Measurements from ENCODE around the gene KATNB1.

Gene KATNB1

DNA sequence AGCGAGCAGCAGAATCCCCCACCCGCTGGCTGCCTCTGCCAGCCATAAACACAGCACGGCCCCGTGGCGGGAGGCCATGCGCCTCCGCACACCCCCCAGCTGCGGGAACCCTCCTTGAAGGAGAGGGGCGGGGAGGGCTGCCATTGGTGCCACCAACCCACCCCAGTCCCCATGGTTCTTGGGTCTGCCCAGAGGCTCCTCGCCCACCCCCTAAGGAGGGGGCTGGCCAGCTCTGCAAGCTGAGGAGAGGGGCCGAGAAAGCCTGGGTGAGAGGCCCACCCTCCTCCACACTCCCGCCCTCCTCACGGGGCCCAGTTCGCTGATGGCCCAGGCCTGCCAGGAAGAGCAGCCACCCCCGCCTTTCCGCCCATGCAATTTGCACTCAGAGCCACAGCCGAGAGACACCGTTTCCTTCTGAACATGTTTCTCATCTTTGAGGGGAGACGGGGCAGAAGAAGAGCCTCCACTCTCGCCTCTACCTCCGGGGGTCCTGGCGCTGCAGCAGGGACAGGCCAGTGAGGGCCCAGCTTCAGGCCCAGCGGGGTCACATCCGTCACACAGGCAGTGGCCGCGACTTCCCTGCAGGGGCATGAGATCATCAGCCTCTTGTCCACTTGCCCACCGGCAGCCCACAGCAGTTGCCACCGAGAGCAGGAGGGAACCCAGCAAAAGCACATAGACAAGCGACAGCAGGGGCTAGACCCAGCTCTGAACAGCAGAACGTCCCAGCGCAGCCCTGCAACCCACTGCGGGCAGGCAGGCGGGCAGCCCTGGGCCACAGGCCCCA lies 23.0 kb downstream of the KATNB1 start:
- no peak for DNase-seq

DNA sequence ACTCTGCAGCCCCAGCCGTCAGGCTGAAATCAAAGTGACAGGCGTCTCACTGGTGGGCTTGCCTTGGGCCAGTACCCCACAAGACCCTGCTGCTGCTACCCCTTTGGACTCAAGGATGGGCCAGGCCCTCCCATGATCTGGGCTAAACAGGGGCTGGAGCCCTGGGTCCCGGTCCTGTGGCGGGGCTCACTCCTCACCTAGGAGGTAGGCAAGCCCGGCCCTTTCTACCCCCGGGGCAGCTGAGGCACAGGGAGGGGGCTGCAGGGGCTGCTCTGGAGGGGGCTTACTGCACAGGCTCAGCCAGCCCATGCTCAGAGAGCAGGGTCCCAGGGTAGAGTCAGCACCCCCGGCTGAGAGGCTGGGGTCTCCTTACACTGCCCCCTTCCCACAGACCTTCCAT lies 23.6 kb downstream of the KATNB1 start:
- no peak for DNase-seq

DNA sequence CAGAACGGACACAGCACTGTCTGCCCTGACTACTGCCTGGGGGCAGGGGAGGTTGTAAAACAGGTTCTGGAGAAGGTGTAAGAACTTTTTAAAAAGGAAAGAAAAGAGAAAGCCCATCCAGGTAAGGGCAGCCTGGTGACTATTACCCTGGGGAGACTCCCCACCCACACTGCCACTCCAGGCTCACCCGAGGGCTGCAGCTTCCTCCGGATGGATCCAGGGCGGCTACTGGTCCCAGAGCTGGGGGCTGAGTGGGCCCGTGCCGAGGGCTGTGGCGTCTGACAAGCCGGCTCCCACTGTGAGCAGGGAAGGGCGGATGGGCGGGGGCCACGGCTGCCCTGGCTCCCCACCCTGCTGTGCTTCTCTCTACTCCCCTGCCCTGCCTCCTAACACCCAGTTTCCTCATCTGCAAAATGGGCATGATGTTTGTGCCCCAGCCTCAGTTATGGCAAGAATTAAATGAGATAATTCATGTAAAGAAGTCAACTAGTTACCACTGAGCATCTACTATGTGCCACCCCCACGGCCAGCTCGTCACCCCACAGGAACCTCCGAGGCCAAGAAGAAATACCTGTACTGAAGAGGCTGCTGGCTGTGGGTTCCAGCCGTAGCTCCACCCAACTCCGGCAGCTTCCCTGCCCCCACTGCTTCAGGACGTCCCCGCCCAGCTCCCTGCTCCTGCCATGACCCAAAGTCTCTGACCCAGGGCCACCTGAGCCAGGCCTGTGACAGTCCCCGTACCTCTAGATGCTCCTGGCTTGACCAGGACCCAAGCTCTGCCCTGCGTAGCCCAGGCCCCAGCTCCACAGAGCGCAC lies 24.2 kb downstream of the KATNB1 start:
- no peak for DNase-seq

DNA sequence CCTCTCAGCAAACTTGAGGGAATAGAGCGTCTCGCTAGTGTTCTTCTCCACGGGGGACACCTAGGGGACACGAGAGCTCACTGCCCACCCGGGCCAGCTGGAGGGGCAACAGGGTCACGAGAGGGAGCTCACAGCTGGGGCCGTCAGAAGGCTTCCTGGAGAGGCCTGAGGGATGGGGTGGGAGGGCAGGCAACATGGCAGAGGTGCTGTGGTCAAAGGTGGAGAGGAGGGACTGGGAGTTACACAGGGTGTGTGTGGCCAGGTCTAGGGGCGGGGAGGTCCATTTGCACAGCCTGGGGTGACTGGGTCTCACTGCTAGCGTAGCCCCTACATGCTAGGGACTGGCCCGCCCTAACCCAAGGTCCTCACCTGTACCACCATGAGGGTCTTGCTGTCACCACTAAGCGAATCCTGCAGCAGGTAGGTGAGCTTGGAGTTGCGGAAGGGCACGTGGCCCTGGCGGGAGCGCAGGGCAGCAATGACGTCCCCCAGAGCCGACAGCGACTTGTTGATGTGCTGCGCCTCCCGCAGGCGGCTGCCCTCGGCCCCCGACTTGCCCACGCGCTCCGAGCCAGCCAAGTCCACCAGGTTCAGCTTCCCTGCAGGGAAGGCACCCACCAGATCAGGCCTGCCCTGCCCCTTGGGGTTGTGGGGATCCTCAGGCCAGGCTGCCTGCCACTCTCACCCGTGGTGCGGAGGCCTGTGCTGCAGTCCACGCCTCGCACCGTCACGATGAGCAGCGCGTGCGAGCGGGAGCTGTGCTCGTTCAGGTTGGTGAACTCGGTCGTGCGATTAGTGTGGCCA lies 25.0 kb downstream of the KATNB1 start:
- no peak for DNase-seq

DNA sequence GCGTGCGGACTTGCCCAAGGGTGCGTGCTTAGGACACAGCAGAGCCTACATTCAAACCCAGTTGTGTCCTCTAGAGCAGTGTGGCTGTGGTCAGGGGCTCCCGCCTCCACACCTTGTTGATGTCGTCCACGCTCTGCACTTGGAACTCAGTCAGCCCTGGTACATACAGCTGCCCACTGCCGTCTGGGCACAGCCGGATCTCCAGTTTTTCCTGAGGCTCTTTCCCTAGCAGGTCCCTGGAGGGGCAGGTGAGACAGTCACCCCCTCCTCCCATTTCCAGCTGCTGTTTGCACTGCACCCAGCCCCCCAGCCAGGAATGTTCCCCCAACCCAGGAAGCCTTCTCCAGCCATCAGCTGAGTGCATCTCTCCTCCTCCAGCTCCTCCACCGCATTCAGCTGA lies 25.7 kb downstream of the KATNB1 start:
- no peak for DNase-seq

GRCh38 chr16:57761957-57762356 lies 26.4 kb downstream of the KATNB1 start:
- DNase-seq, result no peak

GRCh38 chr16:57762365-57763040 lies 26.9 kb downstream of the KATNB1 start:
- DNase-seq, result no peak

GRCh38 chr16:57763285-57764005 lies 27.9 kb downstream of the KATNB1 start:
- DNase-seq, result no peak

GRCh38 chr16:57764006-57764340 lies 28.4 kb downstream of the KATNB1 start:
- no peak for DNase-seq

GRCh38 chr16:57764341-57765159 lies 29.0 kb downstream of the KATNB1 start:
- DNase-seq, result no peak

DNA sequence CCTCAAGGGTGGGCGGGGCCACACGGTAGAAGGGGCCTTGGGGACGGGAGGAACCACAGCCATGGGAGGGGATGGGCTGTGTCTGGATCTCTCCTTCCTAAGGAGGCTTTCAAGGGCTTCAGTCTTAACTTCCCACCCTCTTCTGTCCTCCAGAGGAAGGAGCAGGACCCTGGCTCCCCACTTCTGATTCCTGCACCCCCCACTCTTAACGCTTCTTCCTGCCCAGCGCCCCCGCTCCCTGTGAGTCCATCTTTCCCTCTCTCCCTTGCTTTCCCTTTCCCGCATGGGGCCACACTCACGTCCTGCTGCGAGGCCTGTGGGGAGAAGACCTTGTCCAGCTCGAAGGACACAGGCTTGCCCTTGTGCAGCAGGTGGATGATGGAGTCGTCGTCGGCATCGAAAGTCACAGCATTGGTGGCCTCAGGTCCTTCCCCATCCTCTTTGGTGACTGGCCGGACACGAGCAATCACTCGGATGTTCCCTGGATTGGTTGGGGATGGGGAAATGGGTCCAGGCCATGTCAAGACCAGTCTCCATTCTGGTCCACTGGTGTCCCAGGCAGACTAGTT lies 29.7 kb downstream of the KATNB1 start:
- no peak for DNase-seq

DNA sequence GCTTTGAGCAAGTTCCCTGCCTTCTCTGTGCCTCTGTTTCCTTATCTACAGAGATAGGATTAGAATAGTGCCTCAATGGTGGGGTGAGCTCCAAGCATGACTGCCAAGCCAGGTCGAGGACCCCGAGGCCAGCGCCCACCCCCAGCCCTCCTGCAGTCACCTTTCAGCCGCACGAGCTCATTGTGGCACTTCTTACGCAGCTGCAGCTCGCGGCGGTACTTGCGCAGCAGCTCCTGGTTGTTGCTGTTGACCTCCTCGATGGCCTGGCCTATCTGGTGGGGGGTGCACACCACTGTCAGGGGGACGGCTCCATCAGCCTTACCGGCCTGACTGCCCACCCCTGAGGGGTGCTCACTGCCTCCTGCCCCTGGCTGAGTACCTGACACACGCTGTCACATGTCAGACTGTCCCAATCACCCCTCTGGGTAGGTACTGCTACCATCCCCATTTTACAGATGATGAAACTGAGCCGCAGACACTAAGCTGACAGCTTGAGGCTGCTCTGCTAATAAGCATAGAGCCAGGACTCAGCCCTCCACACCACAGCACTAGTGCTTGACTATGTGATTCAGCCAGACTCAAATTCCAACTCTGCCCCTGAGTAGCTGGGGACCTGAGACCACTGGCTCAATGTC lies 31.3 kb downstream of the KATNB1 start:
- DNase-seq, result no peak

DNA sequence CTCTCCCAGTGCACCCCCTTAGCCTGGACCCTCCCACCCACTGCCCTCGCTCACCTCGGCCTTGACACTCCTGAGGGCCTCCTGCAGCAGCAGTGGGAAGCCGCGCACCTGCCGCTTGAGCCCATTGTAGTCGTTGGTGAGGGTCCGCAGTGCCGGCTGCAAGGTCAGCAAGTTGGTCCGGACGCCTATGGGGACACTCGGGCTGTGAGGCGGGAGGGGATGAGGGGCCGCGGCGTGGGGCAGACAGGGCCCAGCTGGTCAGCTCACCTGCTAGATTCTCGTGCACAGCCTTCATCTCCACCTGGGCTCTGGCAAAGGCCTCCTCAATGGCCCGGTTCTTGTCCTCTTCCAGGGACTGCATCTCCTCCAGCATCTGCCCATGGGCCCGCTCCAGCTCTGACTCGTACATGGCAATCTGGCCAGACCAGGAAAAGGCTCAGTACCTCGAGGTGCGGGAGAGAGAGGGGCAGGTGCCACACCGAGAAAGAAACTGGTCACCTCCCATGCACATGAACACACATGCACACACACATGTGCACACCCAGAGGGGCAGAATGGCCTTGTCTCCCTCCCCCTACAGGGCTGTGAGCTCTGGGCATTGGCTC lies 34.1 kb downstream of the KATNB1 start:
- no peak for DNase-seq

- no peak for DNase-seq
Observed at GRCh38 chr16:57770361-57770760, 34.8 kb downstream of the KATNB1 start.

DNA sequence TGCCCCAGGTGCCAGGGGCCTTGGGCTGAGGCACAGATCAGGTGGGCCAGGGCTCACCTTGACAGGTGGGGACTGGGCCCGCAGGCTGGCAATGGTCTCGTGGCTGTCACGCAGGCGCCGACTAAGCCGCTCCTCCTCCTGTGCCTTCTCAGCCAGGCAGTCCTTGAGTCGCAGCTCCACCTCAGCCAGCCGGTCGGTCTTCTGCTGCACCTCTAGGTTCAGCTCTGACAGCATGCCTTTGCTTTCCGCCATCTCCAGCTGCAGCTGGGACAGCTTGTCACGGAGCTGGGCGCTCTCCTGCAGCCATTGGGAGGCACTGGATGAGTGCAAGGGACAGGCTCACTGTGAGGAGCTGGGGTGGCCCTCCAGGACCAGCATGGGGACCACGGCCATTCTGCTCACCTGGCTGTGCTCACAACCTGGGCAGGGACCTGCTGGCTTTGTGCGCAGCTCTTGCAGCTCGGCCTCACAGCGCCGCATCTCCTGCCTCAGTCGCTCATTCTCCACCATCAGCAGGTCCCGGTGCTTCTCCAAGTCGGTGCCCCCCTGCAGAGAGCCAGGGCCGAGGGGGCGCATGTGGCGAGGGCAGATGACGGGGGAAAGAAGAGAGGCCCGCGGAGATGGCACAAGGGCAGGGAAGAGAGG lies 35.7 kb downstream of the KATNB1 start:
- no peak for DNase-seq

GRCh38 chr16:57773019-57773418 lies 37.4 kb downstream of the KATNB1 start:
- no peak for DNase-seq

DNA sequence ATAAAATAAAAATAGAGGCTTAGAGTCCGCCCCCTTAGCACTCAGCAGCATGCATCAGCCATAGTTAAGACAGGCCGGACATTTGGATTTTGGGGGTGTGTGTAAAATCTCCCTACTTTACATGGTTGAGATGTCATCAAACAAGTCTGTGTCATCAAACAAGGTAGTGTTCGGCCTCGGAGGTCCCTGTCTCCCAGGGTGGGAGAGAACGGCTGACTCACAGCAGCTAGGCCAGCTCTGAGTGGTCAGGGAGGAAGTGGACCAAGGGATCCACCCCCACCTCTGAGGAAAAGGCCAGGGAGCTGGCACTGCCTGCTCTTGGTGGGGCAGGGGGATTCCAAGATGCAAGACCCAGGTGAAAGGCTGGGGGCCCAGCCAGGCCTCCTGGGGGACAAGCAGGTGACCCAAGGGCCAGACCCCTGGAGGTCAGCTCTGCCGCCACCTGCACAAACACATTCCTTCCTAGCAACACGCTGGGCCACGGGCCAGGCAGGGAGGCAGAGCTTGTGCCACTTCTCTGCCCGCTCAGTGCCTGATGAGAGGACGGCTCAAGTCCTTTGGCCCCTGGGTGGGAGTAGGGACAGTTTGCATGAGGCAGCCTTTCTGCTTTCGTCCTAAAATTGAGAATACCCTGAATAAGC lies 38.2 kb downstream of the KATNB1 start:
- no peak for DNase-seq

GRCh38 chr16:57774705-57775285 lies 39.2 kb downstream of the KATNB1 start:
- no peak for DNase-seq

All from activated CD8-positive, alpha-beta memory T cell treated with anti-CD3 and anti-CD28 coated beads for 24 hours (primary cell).